GM19438 (cell line): ENCODE measurements around the gene POR.
A peak's percentile ranks its signal among the peaks of the same experiment; 100 is the strongest.
"Not testable (repeated sequence)": the region's sequence is repeated elsewhere in the genome, so short reads cannot be mapped to it uniquely, and the experiment has no call there.

Source experiments
- ATAC-seq: cut with Tn5 transposase; IDR thresholded peaks from one replicate; pipeline ENCODE4 v1.9.1; 2021; ENCODE audit warnings: low read depth; ENCODE audit not compliant: unreplicated experiment

POR gene

DNA sequence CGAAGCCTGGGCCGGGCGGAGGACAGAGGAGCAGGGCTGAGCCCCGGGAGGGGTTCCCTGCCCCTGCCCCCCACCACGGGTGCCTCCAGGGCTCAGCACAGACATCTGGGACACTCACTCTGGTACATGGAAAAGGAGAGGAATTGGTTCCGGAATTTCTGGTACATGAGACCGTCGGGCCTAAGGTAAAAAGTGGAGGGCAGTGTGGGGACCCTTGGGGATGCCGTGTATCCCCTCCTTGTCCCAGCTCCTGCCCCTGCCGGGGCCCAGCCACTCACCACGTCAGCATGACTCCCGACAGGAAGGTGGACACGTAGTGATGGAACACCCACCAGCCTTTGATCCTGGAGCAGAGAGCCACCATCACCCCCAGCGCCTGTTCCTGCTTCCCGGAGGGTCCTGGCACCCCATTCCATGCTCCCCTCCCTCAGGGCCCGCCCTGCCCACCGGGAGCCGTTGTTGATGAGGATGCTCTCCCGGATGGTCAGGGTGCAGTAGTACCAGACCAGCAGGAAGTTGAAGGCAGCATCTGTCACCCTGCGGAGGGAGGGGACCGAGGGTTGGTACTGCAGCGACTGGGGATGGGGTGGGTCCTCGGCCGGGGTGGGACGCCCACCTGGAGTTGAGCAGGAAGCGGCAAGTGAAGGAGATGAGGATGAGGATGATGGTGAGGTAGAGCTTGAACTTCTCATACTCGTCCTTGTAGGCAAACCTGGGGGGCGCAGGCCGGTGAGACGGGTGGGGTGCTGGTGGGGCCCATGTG is 73.0 kb downstream of the POR start:
- no peak for ATAC-seq

DNA sequence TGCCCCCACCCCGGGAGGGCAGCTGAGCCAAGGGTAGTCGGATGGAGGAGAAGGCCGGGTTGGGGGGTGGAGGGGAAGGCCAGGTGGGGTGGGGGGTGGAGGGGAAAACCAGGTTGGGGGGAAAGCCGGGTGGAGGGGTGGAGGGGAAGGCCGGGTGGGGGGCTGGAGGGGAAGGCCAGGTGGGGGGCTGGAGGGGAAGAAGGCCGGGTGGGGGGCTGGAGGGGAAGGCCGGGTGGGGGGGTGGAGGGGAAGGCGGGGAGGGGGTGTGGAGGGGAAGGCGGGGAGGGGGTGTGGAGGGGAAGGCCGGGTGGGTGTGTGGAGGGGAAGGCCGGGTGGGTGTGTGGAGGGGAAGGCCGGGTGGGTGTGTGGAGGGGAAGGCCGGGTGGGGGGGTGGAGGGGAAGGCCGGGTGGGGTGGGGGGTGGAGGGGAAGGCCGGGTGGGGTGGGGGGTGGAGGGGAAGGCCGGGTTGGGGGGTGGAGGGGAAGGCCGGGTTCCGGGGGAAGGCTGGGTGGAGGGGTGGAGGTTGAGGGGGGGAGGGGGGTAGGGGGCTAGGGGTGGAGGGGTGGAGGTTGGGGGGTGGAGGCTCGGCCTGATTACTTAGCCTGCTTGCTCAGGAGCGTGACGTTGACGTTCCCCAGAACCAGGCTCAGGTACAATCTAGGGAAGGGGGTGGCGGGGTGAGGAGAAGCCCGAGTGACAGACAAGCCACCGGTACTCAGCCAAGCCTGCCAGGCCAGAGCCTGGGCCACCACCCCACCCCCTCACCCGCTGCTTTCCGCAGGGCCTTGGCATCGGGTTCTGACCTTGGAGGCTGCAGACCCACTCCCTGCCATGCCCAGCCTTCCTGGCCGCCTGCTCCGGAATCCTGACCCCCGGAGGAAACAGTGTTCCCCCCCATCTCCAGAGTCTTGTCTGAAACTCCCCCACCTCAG is 73.9 kb downstream of the POR start:
- no peak for ATAC-seq

DNA sequence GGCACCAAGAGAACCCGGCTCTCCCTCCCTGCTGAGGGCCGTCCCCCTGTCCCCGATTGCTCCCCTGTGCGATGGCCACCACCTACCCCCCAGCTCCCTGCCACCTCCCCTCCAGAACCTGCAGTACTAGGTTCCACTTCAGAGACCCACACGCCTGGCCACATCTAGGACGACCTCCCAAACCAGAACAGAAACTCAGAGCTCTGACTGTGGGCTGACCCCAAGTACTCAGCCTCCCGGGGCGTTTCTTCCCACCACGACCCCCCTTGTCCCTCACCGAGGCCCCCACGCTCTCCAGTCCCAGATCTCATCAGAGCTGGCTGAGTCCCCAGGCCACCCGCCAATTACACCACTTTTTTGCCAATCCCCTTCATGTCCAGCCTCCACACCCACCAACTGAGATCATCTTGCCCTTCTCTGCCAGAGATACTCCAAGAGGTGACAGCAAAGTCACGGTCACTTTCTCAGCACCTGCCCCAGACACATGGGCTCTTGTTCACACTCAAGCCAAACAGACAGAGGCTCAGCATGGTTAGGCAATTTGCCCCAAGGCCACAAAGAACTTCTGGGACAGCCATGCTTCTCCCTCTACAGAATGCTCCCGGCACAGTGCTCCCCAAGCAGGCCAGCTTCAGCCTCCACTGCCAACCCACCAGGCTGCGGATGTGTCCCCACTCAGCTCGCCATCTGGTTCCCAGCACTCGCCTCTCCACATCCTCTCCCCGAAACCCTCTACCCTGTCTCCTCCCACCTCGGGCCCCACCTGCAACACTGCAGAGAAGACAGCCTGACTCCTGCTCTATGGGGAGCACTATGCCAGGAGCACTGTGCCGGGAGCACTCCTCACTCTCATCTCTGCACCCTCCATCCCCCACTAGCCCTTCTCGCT is 74.8 kb downstream of the POR start:
- ATAC-seq: no peak

DNA sequence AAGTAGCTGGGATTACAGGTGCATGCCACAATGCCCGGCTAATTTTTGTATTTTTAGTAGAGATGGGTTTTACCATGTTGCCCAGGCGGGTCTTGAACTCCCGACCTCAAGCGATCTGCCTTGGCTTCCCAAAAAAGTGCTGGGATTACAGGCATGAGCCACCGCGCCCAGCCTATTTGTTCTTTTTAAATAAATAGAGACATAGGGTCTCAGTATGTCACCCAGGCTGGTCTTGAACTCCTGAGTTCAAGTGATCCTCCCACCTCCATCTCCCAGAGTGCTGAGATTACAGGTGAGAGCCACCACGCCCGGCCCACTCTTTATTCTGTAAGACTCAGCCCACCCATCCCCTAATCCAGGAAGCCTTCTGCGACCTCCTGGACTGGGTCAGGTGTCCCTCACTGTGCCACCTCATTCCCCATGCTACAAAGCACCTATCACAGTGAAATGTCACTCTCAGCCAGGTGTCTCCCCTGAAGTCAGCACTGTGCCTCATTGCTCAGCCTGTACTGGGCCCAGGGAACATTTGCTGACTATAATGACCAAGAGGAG is 76.7 kb downstream of the POR start:
- no peak for ATAC-seq

DNA sequence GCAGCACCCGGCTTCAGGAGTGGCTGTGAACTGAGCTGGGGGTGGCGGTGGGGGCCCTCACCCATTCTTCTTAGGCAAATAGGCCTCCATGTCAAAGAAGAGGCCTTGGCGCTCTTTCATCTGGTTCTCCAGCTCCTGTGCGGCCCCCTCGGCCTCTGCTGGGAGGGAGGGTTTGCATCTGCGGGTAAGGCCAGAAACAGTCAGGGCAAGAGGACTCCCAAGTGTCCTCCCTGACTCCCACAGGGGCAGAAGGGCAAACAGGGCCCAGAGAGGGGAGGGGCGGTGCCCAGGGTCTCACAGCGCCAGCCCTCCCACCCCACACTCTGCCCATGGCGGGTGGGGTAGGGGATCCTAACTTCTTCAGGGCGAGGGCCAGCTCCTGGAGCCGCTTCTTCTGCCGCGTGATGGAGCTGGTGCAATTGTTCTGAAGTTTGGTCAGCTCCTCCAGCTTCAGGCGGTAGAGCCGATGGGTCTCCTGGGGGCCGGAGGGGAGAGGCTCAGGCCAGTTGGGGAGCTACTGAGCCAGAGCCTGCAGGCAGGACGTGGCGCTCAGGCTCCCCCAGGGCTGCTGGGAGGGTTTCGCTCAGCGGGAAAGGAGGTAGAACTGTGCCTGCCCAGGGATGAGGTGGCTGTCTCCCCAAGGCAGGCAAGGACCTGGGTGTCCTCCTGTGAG is 77.3 kb downstream of the POR start:
- no peak for ATAC-seq

DNA sequence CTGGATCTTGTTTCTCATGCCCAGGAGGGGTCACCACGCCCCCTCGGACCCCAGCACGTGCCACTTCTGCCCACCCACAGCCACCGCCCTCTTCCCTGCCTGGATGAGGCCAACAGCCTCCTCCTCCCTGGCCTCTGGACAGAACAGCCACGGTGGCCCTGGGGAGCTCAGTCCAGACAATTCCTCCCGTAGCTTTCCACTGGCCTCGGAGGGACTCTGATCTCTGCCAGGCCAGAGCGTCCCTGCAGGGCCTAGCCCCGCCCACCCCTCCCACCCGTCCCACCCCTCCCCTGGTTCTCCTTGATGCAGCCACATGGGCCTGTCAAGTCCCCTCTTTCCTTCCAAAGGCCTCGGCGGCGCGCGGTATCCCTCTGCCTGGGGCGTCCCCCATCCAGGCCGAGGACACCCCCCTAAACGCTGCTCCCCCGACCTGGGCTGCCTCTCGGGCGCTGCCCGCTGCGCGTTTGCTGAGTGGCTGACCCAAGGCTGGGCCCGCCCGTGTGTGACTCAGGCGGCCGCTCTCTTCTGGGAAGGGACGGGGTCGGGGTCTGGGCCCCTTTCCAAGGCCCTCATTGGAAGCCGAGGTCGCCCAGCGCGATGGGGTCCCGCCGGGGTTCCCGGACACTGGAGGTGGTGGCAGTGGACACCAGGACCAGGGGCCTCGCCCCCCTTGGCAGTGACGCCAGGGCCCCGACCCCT is 78.9 kb downstream of the POR start:
- peak; percentile 3 for ATAC-seq

DNA sequence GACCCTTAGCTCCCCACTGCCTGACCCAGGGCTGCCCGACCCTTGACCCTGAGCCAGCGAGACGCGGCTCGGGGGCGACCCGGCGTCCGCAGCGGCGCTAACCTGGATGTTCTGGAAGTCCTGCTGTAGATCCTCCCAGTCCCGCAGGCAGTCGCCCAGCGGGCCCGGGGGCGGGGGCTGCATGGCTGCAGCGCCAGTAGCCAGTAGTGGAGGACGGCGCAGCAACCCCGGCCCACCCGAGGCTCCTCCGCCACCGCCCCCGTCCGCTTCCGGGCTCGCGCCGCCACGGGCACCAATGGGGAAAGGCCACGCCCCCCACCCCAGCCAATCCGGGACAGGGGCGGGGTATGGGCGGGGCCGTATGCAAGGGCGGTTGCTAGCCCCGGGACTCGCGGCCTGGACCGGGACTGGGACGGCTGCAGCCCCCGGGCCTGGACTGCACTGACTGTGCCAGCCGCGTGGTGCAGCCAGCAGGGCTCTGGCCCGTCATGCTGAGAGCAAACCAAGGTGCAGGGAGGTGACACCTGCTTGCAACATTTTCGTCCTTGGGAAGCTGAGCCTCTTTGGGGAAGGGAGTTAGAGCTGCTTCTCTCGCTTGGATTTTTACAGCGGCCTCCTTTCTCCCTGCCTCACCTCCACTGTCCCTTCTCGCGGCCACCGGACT is 79.6 kb downstream of the POR start, which contains the start of gene TMEM120A:
TSS of gene TMEM120A (minus strand) at position 208 of the 664 bp plus-strand sequence. CDS start at position 183, 25 bp downstream.
- peak; percentile 94 for ATAC-seq

DNA sequence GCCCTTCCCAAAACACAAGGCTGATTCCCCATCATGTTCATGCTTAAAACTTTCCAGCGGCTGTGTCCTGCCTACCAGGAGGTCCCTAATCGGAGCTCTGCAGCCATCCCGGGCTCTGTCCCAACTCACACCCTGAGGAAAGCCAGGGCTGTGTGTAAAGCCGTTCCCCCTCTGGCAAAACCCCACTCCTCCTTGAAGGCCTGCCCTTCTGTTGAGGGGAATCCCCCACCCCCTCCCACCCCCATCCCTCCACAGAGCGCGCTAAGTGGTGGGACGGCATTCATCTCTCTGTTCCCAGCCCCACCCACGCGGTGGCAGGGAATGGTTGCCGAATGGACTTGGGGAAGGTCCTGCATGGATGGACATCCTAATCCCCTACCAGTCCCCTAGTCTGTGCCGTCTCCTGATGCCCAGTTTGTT is 80.1 kb downstream of the POR start:
- no peak for ATAC-seq

DNA sequence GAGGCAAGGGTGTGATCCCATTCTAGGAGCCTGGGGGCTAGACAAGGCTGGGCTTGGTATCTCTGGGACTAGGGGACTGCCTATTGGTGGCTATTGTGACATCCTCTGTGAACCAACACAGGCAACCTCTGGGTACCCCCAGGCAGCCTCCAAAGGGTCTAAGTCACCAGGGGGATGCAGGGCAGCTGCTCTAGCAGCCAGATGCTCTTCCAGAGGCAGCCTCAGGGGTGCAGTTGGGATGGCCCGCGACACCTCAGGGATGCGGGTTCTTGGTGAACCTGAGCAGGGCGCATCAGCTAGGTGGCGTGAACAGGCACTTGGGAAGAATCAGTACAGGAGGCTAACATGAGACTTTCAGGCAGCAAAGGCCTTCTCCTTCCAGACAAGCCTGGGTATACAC is 81.0 kb downstream of the POR start:
- no peak for ATAC-seq

DNA sequence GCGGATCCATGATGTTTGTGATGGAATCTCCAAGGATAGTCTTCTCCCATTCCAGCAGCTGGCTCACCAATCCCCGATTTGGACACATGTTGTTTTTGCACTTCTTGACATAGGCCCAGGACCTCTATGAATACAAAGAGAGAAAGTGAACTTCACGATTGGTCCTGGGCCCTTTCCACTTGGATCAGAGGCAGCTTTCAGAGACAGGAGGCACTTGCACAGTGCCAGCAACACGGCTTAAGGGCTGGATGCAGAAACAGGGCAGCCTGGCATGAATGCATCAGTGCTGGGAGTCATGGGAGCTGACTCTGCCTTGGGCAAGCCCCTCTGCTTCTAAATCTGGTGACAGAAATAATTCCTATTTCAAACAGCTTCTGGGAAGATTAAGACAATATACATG is 81.5 kb downstream of the POR start:
- no peak for ATAC-seq

DNA sequence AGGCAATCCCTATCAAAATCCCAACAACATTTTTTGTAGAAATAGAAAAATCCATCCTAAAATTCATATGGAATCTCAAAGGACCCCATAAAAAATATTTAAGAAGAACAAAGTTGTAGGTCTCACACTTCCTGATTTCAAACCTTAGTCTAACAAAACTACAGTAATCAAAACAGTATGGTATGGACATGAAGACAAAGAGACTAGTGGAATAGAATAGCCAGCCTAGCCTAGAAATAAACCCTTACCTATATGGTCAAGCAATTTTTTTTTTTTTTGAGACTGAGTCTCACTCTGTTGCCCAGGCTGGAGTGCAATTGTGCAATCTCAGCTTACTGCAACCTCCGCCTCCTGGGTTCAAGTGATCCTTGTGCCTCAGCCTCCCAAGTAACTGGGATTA is 83.1 kb downstream of the POR start:
- no peak for ATAC-seq

DNA sequence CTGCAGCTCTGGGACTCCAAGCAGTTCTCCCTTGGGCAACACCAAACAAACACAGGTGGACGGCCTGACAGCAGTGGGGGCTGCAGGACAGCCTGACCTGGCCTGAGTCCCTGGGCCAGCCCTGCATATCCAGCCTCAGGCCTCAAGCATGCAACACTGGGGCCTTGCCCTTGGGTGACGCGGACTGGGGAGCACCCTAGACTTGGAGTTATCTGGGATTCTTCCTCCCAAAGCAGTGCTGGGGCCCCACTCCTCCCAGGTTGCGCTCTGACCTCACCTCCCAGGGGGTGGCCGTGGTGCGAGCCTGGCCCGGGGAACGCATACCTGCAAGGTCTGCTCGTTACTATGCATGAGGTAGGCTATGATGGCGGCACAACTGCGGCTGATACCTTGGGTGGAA is 85.6 kb downstream of the POR start:
- ATAC-seq: no peak

DNA sequence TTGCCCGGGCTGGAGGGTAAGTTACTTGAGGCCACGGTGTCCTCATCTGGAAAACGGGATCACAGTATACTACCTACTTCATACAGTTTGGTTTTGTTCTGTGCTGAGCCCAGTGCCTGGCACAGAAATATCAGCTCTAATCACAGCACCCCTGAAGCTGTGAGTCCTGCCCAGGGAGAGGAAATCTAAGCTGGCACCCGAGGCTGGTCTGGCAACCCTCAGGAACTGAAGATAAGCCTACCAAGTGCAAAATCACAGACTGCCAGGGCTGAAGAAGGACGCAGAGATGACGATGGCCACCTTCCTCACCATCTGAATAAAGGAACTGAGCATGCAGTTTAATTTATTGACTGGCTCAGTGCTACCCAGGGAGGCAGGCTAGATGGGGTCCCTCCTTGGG is 87.2 kb downstream of the POR start:
- ATAC-seq: no peak

DNA sequence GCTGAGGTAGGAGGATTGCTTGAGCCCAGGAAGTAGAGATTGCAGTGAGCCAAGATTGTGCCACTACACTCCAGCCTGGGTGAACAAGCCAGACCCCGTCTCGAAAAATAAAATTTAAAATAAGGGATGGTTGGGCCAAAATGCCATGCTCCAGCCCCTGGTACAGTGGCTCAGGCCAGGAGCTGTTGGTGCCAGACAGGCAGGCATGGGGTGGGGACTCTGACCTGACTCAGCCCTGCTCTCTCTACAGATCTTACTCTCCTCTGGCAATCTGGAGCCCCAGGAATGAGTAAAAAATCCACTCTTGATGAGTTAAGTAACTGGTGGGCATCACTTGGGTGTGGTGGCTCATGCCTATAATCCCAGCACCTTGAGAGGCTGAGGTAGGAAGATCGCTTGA is 87.9 kb downstream of the POR start:
- ATAC-seq: no peak

DNA sequence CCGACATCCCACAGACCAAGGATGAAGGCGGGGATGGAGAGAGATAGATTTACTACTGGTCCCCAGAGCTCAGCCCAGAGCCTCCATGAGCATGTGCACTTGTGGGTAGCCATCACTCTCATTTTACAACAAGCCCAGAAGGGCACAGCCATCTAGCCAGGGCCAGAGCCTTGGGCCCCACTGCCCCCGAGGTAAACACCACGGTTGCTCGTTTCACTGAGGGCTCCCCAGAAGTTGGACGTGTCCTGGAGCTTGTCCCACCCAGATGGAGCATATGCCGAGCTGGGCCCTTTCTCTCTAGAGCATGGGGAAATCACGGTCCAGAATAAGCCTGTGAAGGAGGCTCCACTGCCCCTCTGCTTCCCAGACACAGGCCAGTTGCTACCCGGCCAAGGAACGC is 88.4 kb downstream of the POR start:
- no peak for ATAC-seq

DNA sequence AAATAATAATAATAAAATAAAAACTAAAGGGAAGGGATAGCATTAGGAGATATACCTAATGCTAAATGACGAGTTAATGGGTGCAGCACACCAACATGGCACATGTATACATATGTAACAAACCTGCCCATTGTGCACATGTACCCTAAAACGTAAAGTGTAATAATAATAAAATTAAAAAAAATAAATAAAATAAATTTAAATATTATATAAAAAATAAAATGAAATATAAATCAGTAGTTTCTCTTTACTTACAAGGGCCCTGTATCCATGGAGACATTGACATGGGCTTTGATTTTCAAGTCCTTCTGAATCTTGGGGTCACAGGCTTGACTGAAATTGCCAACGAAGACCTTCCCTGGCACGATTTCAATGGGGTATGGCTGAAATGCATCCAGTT is 90.0 kb downstream of the POR start:
- ATAC-seq: not testable (repeated sequence)

DNA sequence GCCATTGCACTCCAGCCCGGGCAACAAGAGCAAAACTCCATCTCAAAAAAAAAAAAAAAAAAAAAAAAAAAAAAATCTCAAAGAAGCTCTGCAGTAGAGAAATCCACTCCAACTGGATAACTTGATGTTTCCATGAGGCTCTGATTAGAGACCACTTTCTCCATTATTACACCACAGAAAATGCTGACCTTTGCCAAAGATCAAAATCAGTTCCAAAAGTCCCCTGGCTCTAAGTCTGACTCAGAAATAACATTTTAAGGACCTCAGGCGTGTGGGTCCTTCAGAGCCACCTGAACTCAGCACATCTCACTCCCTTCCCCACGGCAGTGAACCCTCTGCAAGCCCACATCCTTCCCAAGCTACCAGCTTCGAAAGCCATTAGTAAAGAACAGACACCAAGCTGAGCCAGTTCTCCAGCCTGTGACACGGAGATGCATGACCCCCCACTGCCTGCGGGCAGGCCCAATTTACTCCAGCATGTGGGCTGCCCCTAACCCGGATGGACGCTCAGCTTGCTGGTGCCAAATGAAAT is 93.3 kb downstream of the POR start:
- no peak for ATAC-seq
